Dedifferentiated amniotic fluid mesenchymal stem cell (primary cell): ENCODE results near the gene RNF215.
"Not testable (repeated sequence)": the region's sequence is repeated elsewhere in the genome, so short reads cannot be mapped to it uniquely, and the experiment has no call there.

Experiments used
- DNase-seq: peaks from one replicate; pipeline ENCODE4 v3.0.0-alpha.2; 2016; ENCODE audit errors: extremely low spot score

RNF215 gene

DNA sequence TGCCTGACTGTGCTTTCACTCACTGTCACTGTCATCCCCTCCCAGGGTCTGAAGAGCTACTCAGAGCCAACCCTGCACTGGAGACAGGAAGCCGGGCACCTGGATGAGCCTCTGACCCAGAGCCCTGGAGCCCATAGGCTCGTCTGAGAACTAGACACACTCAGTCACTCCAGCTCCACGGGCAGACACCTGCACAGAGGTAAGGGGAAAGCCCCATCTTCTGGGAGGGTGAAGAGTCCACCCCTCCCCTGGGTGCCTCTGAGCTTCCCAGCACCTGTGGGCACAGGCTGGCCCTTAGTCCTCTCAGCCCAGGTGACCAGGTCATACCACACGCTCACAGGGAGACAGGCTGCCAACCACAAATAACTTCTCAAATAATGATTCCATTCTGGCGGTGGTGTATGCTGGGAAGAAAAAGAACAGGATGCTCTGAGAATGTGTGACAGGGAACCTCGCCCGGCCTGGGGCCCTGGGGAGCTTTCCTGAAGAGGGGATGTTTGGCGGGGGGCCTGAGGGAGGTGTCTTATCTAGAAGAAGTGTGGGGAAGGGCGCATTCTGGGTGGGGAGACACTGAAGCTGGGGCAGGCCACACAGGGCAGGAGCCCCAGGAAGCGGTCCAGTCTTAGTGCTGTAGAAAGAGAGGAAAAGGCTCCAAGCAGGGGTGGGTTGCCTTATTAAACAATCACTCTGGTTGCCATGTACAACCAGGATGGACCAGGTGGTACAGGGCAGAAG is 25.1 kb downstream of the RNF215 start:
- DNase-seq: no peak

DNA sequence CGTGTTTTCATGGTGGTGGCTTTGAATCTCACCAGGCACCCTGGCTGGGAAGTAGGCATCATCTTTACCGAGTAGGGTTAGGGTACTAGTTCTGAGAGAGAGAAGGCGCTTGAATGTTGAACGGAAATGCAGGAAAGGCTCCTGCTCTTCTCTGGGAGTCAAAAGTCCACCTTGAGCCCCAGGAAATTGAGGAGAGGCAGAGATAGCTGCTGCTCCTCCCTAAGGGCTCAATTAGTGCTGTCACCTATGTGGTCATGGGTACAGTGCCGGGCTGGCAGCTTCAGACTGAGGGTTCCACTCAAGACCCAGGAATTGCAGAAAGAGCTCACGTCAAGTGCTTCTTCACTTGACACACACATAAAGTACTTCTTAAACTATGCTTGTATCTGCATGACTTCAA is 28.7 kb downstream of the RNF215 start:
- no peak for DNase-seq

DNA sequence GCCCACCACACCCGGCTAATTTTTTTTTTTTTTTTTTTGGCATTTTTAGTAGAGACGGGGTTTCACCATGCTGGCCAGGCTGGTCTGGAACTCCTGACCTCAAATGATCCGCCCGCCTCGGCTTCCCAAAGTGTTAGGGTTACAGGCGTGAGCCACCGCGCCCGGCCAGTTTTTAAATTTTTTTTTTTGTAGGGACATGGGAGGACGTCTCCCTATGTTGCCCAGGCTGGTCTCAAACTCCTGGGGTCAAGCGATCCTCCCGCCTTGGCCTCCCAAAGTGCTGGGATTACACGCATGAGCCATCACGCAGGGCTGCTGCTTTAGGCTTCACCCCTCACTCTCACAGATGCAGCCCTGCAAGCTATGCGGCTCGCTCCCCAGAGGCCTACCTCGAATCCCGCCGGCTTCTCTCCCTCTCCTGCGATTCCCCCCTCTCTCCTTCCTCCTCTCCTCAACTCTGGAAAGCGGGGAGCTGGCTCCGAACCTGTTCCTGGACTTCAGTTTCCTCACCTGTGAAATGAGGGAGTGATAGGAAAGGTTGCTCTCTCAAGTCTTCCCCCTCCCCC is 29.5 kb downstream of the RNF215 start:
- DNase-seq: no peak

DNA sequence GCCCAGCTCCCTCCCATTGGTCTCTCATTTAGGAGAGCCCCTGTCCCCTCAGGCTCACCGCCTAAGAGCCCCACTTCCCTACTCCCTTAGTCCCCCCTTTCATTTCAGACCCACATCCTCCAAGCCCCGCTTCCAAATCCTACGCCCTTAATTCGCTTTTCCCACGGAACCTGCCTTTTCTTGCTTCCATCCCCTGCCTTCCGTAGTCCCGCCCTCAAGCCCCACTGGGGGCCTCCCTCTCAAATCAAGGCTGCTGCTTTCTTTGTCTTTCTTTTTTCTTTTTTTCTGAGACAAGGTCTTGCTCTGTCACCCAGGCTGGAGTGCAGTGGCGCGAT is 30.0 kb downstream of the RNF215 start:
- peak; percentile 18 for DNase-seq

DNA sequence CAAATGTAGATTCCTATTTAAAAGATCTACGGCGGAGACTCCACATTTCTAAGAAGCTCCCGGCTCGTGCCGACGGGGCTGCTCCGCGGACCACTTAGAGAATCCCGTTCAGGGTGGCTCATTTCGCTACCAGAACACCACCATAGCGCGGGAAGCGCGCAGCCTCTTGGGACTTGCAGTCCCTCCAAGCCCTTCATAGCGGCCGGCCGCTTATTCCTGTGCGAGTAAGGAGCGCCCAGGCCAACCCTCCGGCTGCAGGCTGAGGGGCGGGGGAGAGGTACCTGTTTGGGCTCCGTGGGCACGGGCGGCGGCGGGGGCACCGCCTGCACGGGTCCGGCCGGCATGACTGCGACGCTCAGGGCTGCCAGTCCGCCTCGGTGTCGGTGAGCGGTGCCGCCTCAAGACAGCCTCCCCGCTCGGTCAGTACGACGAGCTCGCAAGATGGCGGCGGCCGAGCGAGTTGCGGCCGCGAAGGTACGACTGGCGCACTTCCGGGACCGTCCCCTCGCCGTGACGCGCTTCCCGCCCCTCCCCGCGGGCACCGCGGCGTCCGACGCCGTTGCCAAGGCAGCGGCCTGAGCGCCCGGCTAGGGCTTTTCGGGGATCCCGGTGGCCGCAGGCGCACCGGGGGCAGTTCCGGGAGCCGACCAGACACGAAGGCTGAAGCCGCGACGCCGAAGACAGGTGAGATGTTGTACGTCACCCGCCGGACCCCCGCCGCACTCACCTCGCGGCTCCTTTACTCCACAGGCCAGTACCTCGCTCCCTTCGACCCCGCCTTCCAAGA is 30.6 kb downstream of the RNF215 start, which contains the start of the genes CCDC157 and SF3A1:
CCDC157 (plus strand) TSS at position 559 of the 787 bp plus-strand sequence. CDS start 8,994 bp downstream, outside the sequence.
SF3A1 (minus strand) TSS at position 446 of the 787 bp plus-strand sequence; CDS start at position 344, 102 bp downstream.
- DNase-seq: peak; percentile 81

DNA sequence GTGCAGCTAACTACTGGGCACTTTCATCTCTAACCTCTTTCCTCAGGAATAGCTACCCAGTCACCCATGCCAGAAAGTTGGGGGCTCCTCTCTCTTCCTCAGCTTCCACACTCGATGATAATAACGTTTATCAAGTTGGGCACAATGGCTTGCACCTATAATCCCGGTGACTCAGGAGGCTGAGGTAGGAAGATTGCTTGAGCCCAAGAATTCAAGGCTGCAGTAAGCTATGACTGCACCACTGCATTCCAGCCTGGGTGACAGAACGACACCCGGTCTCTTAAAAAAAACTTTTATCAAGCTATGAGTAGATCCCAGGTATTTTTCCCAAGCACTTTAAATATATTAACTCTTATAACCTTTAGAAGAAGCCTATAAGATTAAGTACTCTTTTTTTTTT is 32.6 kb downstream of the RNF215 start:
- no peak for DNase-seq

DNA sequence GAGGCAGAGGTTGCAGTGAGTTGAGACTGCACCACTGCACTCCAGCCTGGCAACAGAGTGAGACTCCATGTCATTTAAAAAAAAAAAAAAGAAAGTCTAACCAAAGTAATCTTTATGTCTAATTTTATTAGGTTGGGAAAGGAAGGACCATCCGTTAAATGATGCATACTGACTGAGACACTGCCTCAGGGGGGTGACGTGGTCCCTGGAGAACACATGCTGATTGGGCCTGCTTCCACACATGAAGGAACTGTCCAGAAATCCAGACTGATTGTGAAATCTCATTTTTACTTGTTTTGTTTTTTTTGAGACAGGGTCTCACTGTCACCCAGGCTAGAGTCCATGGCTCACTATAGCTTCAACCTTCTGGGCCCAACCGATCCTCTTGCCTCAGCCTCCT is 36.0 kb downstream of the RNF215 start:
- DNase-seq: no peak

DNA sequence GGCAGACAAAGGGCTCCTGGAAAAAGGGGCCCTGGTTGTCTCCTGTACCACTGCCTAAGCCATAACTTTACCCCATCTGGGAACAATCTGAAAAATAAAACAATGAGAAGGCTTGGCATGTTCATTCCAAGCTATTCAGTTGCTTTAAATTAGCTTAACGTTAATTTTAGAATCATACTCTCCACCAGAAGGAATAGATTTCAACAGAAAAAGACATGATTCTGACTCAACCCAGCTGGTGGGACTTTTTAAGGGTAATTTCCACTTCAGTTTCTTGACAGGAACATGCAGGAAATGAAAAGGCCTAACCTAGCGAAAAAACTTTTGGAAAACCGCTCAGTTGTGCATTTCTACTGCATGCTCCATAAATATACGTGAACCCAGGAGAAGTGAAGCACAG is 38.4 kb downstream of the RNF215 start:
- DNase-seq: peak; percentile 60

DNA sequence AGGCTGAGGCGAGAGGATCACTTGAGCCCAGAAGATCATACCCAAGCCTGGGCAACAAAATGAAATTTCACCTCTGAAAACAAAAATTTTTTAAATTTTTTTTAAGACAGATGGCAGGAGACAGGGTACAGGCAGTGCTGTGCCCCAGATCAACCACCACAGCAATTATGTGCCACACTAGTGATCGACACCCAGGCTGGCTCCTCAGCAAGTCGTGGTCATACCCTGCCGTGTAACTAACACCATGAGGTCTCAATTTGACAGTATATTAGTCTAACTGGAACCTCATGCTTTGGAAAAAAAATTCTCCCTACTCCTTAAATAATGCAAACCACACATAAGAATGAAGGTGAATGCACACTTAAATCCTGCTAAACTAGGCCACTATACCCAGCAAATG is 38.8 kb downstream of the RNF215 start:
- DNase-seq: no peak

DNA sequence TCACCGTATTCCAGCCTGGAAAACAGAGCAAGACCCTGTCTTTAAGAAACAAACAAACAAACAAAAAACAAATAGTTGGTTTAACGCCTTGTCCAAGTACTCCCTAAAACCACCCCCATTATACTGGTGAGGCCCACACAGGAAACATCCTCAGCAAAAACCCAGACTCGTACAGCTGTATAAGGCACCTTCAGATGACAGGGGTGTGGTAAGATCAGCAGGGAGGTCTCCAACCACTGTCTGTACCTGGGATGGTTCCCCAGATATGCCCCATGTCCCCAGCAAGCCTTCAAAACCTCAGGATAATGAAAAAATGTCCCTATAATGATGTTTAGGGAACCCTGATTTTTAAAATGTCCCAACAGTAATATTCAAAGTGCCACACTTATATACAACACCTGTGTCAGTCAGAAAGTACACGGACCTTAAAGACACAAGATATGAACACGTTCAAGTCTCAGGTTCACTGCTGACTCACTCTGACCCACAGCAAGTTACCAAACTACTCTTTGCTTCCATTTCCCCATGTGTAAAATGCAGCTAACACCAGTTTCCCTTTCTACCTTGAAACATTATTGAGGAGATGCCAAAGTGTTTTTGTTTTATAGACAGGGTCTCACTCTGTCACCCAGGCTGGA is 39.8 kb downstream of the RNF215 start:
- no peak for DNase-seq

DNA sequence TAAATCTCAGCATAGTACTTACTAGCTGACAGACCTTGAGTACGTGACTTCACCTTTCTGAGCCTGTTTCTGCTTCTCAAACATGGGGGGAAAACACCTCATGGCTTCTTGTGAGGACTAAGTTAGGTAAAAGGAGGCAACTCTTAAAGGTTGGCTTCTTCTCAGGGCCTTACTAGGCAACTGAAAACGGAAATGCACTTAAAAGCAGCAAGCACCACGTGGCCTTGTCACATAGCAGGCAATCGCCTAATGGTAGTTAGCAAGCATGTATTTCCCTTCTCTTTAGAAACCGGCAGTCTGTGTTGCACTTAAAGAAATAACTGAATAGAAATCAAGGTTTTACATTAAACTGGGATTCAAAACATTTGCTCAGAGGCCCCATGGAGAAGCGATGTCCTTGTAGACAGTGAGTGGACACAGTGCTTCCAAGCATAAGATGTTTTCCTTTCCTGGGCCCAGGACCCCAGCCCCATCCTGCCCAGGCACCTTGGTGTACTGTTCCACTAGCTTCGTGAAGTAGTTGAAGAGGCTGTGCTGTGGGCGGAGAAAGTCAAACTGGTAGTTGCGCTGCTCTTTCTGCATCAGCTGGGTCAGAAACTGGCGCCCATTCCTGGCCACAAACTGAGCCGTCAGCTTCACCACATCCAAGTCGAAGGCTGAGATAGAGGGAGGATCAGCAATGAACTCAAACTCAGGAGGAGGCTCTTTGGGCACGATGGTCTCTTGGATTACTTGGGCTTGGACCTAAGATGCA is 42.6 kb downstream of the RNF215 start:
- no peak for DNase-seq

DNA sequence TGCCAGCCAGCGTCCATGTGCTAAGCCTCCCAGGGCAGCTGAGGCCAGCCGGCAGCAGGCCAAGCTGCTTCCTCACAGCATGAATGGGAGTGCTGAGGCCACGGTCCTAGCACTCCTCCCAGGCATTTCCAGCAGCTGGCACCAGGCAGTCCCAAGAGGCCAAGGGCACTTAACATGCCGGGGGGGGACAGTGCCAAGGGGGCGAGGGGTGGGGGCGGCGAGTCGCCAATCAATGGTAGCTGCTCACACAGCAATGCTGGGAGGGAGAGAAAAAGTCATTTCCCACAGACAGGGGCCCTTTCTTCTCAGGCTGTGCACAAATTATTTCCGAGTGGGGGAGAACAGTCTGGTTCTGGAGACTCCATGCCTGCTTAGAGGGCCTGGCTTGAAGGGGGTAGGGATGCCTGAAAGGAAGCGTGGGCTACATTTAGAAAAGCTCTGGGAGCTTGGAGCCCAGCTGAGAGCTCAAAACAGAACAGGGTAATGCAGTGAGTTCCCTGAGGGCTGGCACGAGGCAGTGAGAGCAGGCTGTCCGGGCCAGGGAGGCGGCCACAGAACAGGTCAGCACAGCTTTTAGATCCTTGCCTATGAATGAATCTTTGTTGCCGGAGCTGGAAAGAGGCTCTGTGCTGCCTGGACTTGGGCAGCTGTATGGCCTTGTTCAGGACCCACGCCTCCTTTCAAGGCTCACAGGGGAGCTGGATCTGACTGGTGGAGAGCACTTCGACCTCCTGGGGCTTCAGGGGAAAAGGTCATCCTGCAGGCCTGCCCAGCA is 46.1 kb downstream of the RNF215 start:
- DNase-seq: no peak

DNA sequence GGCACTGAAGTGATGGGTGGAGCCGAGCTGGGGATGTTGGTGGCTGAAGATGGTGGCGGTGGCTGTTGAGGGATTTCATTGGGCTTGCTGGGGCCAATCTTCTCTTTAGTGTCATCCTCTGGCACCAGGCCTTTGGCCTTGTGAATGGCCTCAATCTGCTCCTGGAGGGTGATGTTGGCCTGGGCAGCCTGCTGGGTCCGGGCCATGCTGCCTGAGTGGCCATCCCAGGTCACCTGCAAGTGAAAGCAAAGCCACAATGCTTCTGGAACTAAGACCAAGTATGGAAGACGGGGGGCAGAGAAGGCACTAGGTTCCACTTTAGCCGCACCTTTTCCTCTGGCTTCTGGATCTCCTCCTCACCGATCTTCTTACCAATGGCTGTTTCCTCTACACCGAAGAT is 48.4 kb downstream of the RNF215 start:
- DNase-seq: no peak

DNA sequence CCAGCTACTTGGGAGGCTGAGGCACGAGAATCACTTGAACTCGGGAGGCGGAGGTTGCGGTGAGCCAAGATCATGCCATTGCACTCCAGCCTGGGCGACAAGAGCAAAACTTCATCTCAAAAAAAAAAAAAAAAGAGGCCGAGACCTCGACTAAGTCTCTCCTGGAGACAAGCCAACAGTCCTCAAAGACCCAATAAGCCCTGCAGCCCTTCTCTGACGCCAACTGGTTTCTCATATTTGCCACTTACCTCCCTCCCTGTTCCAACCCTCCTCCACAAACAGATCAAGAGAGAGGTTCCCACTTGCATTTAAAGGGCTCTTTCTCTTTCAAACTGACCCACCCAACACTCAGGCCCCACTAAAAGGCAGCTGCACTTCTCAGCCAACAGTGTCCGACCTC is 48.9 kb downstream of the RNF215 start:
- DNase-seq: not testable (repeated sequence)

DNA sequence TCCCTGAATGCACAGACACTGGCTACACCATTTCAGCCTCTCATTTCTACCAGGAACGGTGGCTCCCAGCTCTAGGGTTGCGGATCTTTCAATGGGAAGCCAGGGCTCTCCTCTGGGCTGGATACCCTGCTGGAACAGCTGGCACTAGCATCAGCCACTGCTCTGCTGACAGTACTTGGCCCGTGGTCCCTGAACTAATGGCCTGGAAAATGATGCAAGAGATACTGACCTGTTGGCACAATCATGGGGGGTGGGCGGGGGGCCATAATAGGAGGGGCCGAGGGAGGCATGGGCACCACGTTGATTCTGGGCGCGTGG is 49.8 kb downstream of the RNF215 start:
- no peak for DNase-seq

DNA sequence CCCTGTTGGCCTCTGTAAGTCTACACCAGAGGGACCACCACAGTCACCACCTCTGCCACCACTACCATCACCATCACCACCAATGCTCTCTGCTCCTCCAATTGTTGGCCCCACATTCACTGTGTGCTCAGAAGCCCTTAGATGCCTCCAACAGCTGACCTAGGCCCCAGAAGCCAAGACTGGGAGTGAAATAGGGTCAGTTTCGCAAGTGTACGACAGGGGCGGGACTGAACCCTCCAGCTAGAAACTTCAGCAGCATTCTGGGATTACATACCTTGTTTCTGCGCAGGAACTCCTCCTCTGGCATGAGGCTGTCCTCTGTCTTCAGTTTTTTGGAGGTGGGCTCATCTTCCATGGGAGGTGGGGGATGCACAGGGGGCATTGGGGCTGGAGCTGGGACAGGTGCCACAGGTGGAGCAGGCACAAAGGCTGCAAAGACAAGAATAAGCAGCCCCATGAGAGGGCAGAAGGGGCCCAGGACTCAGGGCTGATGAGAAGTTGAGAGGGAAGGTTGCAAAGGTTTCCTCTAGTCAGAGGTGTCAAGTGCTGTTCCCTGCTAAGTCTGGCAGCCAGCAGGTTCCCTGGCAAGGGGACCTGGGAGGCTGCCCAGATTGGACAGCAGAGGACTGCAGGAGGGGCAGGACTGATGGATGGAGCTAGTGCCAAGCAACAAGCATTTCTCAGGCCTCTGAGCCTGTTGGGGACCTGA is 50.3 kb downstream of the RNF215 start:
- DNase-seq: no peak

DNA sequence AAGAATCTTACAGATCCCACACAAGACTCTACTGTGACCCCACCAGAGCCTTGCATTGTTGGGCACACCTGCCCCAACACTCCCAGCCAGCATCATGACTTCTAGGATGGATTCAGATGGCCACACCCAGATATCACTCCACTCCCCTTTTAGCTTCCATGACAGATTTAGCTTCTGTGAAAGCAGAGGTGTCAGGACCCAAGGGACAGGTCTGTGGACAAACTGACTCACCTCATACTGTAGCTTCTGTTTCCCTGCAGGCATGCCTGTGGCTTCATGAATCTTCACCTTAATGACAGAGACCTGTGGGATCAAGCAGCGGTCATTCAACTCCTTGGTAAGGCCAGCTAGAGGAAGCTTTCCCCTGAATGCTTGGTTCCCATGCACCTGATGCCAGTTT is 52.0 kb downstream of the RNF215 start:
- no peak for DNase-seq

DNA sequence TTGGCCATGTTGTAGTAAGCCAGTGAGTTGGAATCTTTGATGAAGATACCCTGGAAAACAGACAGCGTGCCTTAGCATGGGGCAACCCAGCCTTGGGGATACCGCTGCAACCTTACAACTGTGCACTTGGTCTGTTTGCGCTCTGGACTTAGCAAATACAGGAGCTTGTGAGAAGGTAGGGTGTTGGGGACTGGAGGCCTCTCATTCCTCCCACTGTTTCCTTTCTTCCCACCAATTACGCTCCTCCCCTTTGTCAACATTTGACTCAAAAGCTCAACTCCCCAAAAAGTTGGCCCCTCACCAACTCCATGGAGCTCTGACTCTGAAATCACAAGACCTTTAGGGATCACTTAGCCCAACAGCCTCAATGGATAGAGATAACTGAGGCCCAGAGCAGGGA is 52.6 kb downstream of the RNF215 start:
- DNase-seq: no peak

DNA sequence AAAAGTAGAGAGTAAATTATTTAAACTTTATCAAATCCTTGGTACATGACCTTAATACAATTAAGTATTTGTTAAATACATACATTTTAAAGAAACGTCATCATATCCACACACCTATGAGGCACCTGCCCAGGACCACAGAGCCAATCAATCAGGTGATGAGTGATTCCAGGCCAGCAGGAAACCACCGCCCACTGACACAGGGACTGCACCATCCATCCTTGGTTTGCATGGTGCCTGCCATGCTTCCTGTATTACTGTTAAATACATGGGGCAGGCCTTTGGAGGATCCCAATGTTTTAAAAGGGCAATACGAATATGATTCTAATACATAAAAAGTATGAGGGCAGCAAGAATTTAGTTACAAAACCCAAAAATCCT is 53.5 kb downstream of the RNF215 start:
- DNase-seq: no peak

DNA sequence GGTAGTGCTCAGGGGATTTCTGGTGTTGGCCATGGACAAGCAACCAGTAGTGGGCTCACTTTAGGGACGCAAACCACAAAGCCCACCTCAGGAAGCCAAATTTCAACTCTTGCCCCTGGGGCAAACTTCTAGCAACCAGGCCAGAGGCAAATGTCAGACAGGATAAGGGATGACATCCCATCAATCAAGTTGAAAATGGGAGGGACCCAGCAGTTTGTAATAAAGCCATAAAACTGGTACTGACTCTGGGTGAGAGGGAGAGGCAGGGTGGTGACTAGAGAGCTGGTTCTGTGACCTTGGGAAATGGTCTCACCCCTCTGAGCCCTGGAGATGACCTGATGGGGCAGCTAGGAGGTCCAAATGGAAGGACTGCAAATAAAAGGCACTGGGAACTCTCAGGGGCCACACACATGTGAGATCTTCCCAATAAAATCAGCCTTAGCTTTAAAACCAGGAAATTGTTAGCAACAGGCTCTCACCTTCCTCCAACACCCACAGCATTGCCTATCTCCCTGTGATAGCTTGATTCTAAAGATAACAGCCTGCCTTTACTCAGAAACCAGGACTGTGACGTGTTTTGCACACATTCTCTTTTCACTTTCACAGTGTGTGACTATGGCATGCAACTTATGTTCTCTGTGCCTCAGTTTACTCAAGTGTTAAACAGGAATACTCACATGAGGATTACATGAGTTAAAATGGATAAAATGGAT is 54.1 kb downstream of the RNF215 start:
- no peak for DNase-seq
